CD4-positive, alpha-beta memory T cell (primary cell): ENCODE data around the gene POU6F1. TPM values are rescaled to one million over a fixed set of nuclear protein-coding genes. Genes with fewer than 3 reads are reported as not detected.
A peak's percentile ranks its signal among the peaks of the same experiment; 100 is the strongest.
"Not testable (repeated sequence)": the region's sequence is repeated elsewhere in the genome, so short reads cannot be mapped to it uniquely, and the experiment has no call there.

Experiments used
- CTCF ChIA-PET: fragments of 350-600 bp; sonication (Branson Sonifier 250); formaldehyde crosslinking; loops from one replicate; lab custom pipeline; 2021; ENCODE audit warnings: inconsistent platforms; ENCODE audit not compliant: partially characterized antibody; lab: Charles Lee
- POLR2A ChIA-PET: fragments of 350-600 bp; sonication (Branson Sonifier 250); formaldehyde crosslinking; loops from one replicate; lab custom pipeline; 2021; ENCODE audit not compliant: partially characterized antibody; lab: Charles Lee
- DNase-seq, 5 donors: peaks; one replicate each; pipeline versions ENCODE4 v3.0.0 to v3.0.0-alpha.2; 2020 to 2022; ENCODE audit warnings: mixed read lengths in 1 of 5
- H3K27ac ChIP-seq: one replicate; pipeline ENCODE4 v1.7.0; 2013; ENCODE audit warnings: low read depth, low read length
- H3K27me3 ChIP-seq: 2 replicates; pipeline ENCODE4 v1.7.0; 2013; ENCODE audit warnings: mild to moderate bottlenecking, low read length, moderate library complexity; ENCODE audit not compliant: insufficient read depth
- H3K36me3 ChIP-seq: 2 replicates; pipeline ENCODE4 v1.7.0; 2013; ENCODE audit warnings: mild to moderate bottlenecking, low read length, moderate library complexity; ENCODE audit not compliant: insufficient read depth
- H3K4me1 ChIP-seq: 2 replicates; pipeline ENCODE4 v1.7.0; 2013; ENCODE audit warnings: mild to moderate bottlenecking, low read length, moderate library complexity; ENCODE audit not compliant: insufficient read depth
- H3K4me3 ChIP-seq, 2 donors: one replicate each; pipeline ENCODE4 v1.7.0; 2013; ENCODE audit warnings: low read length in 2 of 2, mild to moderate bottlenecking in 1 of 2
- H3K9me3 ChIP-seq, 2 donors: one replicate each; pipeline ENCODE4 v1.7.0; 2013; ENCODE audit warnings: low read length in 2 of 2, control low read depth in 1 of 2; ENCODE audit not compliant: control insufficient read depth in 1 of 2
- H3K27ac Mint-ChIP-seq, 7 donors: one replicate each; pipeline ENCODE4 v1.8.0; 2020 to 2021; ENCODE audit warnings: mixed read lengths in 7 of 7, mild to moderate bottlenecking in 6 of 7, inconsistent platforms in 3 of 7, moderate library complexity in 3 of 7
- H3K27me3 Mint-ChIP-seq, 2 donors: one replicate each; pipeline ENCODE4 v1.8.0; 2020 to 2021; ENCODE audit warnings: mixed read lengths in 2 of 2
- H3K36me3 Mint-ChIP-seq, 2 donors: one replicate each; pipeline ENCODE4 v1.8.0; 2020 to 2021; ENCODE audit warnings: mixed read lengths in 2 of 2, inconsistent platforms in 1 of 2, mild to moderate bottlenecking in 1 of 2
- H3K4me1 Mint-ChIP-seq, 4 donors: one replicate each; pipeline ENCODE4 v1.8.0; 2020 to 2021; ENCODE audit warnings: mixed read lengths in 4 of 4, mild to moderate bottlenecking in 1 of 4
- H3K4me3 Mint-ChIP-seq, 8 donors: one replicate each; pipeline ENCODE4 v1.8.0; 2020 to 2021; ENCODE audit warnings: mixed read lengths in 8 of 8, mild to moderate bottlenecking in 7 of 8, moderate library complexity in 6 of 8, inconsistent platforms in 3 of 8
- H3K9me3 Mint-ChIP-seq, 8 donors: one replicate each; pipeline ENCODE4 v1.8.0; 2020 to 2021; ENCODE audit warnings: mixed read lengths in 8 of 8, mild to moderate bottlenecking in 5 of 8, inconsistent platforms in 3 of 8, moderate library complexity in 1 of 8
- intact Hi-C: fragments of 100-400 bp; cut with micrococcal nuclease; formaldehyde crosslinking; loops from one replicate; pipeline ENCODE4 v1.15.1; 2023
- polyA plus RNA-seq, 2 donors: library from polyadenylated mRNA; unstranded; fragments of 300-500 nt; fragmentation: Illumina TruSeq; gene quantifications; one replicate each; pipeline ENCODE4 v1.2.3, GENCODE V29; 2021
- total RNA-seq, 2 experiments: library from RNA; stranded (reverse); gene quantifications; one replicate each; pipeline ENCODE4 v1.2.3, GENCODE V29; 2021

POU6F1 gene, protein sequence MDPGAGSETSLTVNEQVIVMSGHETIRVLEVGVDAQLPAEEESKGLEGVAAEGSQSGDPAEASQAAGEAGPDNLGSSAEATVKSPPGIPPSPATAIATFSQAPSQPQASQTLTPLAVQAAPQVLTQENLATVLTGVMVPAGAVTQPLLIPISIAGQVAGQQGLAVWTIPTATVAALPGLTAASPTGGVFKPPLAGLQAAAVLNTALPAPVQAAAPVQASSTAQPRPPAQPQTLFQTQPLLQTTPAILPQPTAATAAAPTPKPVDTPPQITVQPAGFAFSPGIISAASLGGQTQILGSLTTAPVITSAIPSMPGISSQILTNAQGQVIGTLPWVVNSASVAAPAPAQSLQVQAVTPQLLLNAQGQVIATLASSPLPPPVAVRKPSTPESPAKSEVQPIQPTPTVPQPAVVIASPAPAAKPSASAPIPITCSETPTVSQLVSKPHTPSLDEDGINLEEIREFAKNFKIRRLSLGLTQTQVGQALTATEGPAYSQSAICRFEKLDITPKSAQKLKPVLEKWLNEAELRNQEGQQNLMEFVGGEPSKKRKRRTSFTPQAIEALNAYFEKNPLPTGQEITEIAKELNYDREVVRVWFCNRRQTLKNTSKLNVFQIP
- total RNA-seq (10 to 100 TPM; 71.9 to 79.8 TPM), polyA plus RNA-seq (1 to 10 TPM; 1.4 to 8.5 TPM)

GRCh38 chr12:51217968-51218606 is at the start of gene POU6F1:
Gene POU6F1 (minus strand): TSS chr12:51218062. CDS start chr12:51206836, 11,226 bp downstream.
- intact Hi-C loops: loop anchor here (1.0 kb wide), 3 partner anchors 20 to 170 kb away; partner anchors contain the start of genes DAZAP2, LETMD1 and TFCP2
- Mint-ChIP-seq H3K9me3 (peaks cover 0 to 2% (median 0%) of the 10 kb centered on the region in 8 donors), H3K27ac (peak within 1 kb of the TSS; percentile 94 to 99 (median 97)), H3K4me3 (peak within 1 kb of the TSS; percentile 90 to 96 (median 94)), H3K36me3 (peaks cover 3 to 6% of the 10 kb centered on the region in 2 donors), H3K27me3 (no peaks in the 10 kb centered on the region), H3K4me1 (peaks cover 19 to 39% (median 29%) of the 10 kb centered on the region in 4 donors)
- DNase-seq: peak; percentile 76 to 82 (median 80)
- no peaks in the 10 kb centered on the region for H3K36me3 ChIP-seq
- H3K27me3 ChIP-seq: no peaks in the 10 kb centered on the region
- H3K27ac ChIP-seq: peak within 1 kb of the TSS; percentile 91
- H3K4me3 ChIP-seq: peak within 1 kb of the TSS; percentile 90 to 99
- peaks cover 25% of the 10 kb centered on the region for H3K4me1 ChIP-seq
- no peaks in the 10 kb centered on the region for H3K9me3 ChIP-seq
- POLR2A ChIA-PET: interaction anchor here (0.6 to 5.1 kb wide), 38 partner anchors 9 to 1598 kb away, joined by 3 to 177 read pairs (median 4); partner anchors contain the start of genes ATF1, BIN2, COX14 and CSRNP2
- CTCF ChIA-PET: interaction anchor here (0.6 to 3.0 kb wide), 14 partner anchors 12 to 192 kb away, joined by 3 to 14 read pairs (median 4); partner anchors contain the start of genes DAZAP2 and SLC11A2

DNA sequence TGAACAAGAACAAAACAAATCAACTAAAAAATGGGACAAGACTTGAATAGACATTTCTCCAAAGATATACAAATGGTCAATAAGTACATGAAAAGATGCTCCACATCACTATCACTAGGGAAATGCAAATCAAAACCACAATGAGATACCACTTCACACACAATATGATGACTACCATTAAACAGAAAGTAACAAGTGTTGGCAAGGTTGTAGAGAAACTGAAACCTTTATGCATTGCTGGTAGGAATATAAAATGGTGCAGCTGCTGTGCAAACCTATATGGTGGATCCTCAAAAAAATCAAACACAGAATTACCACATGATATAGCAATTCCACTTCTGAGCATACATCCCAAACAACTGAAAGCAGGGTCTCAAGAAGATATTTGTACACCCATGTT is 47.2 kb upstream of the POU6F1 start:
- H3K27ac Mint-ChIP-seq: peak overlapping the region in 5 of 7 donors; percentile 5 to 43 (median 22)
- peak in 4 of 5 donors; percentile 38 to 51 (median 49) for DNase-seq

DNA sequence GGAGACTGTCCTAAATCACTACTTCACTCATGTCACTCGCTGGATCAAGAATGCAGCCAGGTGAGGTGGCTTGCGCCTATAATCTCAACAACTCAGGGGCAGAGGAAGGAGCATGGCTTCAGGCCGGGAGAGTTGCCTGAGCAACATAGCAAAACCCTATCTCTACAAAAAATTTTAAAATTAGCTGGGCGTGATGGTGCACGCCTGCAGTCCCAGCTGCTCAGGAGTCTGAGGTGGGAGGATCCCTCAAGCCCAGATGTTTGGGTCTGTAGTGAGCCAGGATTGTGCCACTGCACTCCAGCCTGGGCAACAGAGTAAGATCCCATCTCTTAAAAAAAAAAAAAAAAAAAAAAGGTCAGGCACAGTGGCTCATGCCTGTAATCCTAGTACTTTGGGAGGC is 46.4 kb upstream of the POU6F1 start:
- H3K4me3 Mint-ChIP-seq: no peak overlapping the region
- no peaks in the 10 kb centered on the region for H3K9me3 ChIP-seq
- peaks cover 2 to 4% of the 10 kb centered on the region in 2 donors for H3K36me3 Mint-ChIP-seq
- no peak for DNase-seq
- H3K4me1 Mint-ChIP-seq: peaks cover 21 to 42% (median 26%) of the 10 kb centered on the region in 4 donors
- intact Hi-C loops: no loop called here
- no peaks in the 10 kb centered on the region for H3K36me3 ChIP-seq
- no peaks in the 10 kb centered on the region for H3K27me3 Mint-ChIP-seq
- no peaks in the 10 kb centered on the region for H3K9me3 Mint-ChIP-seq
- H3K4me1 ChIP-seq: peaks cover 13% of the 10 kb centered on the region
- H3K4me3 ChIP-seq: no peak overlapping the region
- H3K27me3 ChIP-seq: no peaks in the 10 kb centered on the region
- H3K27ac Mint-ChIP-seq: peak overlapping the region in 1 of 7 donors; percentile 64
- POLR2A ChIA-PET: no interaction called here
- CTCF ChIA-PET: interaction anchor here (0.7 to 3.3 kb wide), 4 partner anchors 56 to 86 kb away, joined by 3 to 29 read pairs (median 4); no protein-coding TSS in a partner anchor
- H3K27ac ChIP-seq: no peak overlapping the region

More for the DNA sequence above, 47.2 kb upstream of the POU6F1 start:
- no peak overlapping the region for H3K4me3 ChIP-seq
- Mint-ChIP-seq H3K27me3 (no peaks in the 10 kb centered on the region), H3K4me1 (peaks cover 24 to 45% (median 29%) of the 10 kb centered on the region in 4 donors), H3K36me3 (peaks cover 3 to 4% of the 10 kb centered on the region in 2 donors), H3K9me3 (no peaks in the 10 kb centered on the region), H3K4me3 (peak overlapping the region in 4 of 8 donors; percentile 11 to 60 (median 31))
- POLR2A ChIA-PET: no interaction called here
- no peak overlapping the region for H3K27ac ChIP-seq
- CTCF ChIA-PET: interaction anchor here (0.7 to 3.3 kb wide), 2 partner anchors 77 to 85 kb away, joined by 4 to 29 read pairs; no protein-coding TSS in a partner anchor
- no peaks in the 10 kb centered on the region for H3K27me3 ChIP-seq
- intact Hi-C loops: no loop called here
- H3K4me1 ChIP-seq: peaks cover 16% of the 10 kb centered on the region
- no peaks in the 10 kb centered on the region for H3K36me3 ChIP-seq
- no peaks in the 10 kb centered on the region for H3K9me3 ChIP-seq

GRCh38 chr12:51263341-51263740 is 45.5 kb upstream of the POU6F1 start:
- Mint-ChIP-seq H3K27me3 (no peaks in the 10 kb centered on the region), H3K36me3 (peaks cover 2 to 4% of the 10 kb centered on the region in 2 donors), H3K4me3 (no peak overlapping the region), H3K27ac (no peak overlapping the region), H3K9me3 (no peaks in the 10 kb centered on the region), H3K4me1 (peaks cover 16 to 35% (median 20%) of the 10 kb centered on the region in 4 donors)
- Histone ChIP-seq H3K4me3 (no peak overlapping the region), H3K4me1 (peaks cover 7% of the 10 kb centered on the region), H3K27ac (no peak overlapping the region), H3K27me3 (no peaks in the 10 kb centered on the region), H3K9me3 (no peaks in the 10 kb centered on the region), H3K36me3 (no peaks in the 10 kb centered on the region)
- ChIA-PET POLR2A (interaction anchor here (0.6 to 2.0 kb wide), 4 partner anchors 19 to 78 kb away, joined by 3 to 6 read pairs (median 6); partner anchors contain the start of genes DAZAP2 and POU6F1), CTCF (interaction anchor here (1.1 to 3.3 kb wide), 10 partner anchors 11 to 269 kb away, joined by 3 to 29 read pairs (median 4); no protein-coding TSS in a partner anchor)
- no peak for DNase-seq
- intact Hi-C loops: no loop called here

- Mint-ChIP-seq H3K36me3 (peaks cover 2 to 4% of the 10 kb centered on the region in 2 donors), H3K9me3 (no peaks in the 10 kb centered on the region), H3K27ac (peak overlapping the region in 4 of 7 donors; percentile 15 to 70 (median 45)), H3K4me1 (peaks cover 16 to 30% (median 20%) of the 10 kb centered on the region in 4 donors), H3K27me3 (no peaks in the 10 kb centered on the region), H3K4me3 (no peak overlapping the region)
- no peak overlapping the region for H3K27ac ChIP-seq
- ChIA-PET POLR2A (interaction anchor here (0.7 to 2.0 kb wide), 5 partner anchors 8 to 97 kb away, joined by 3 to 6 read pairs (median 5); partner anchors contain the start of genes DAZAP2 and SMAGP), CTCF (interaction anchor here (0.7 to 3.3 kb wide), 13 partner anchors 11 to 269 kb away, joined by 3 to 29 read pairs (median 4); no protein-coding TSS in a partner anchor)
- H3K4me1 ChIP-seq: peaks cover 7% of the 10 kb centered on the region
- H3K4me3 ChIP-seq: no peak overlapping the region
- no peaks in the 10 kb centered on the region for H3K27me3 ChIP-seq
- DNase-seq: no peak
- no peaks in the 10 kb centered on the region for H3K36me3 ChIP-seq
- no peaks in the 10 kb centered on the region for H3K9me3 ChIP-seq
- intact Hi-C loops: no loop called here
Observed at GRCh38 chr12:51262758-51263177, 44.9 kb upstream of the POU6F1 start.

GRCh38 chr12:51259600-51259999 is 41.7 kb upstream of the POU6F1 start:
- H3K36me3 ChIP-seq, H3K4me1 ChIP-seq, H3K27me3 Mint-ChIP-seq, H3K27me3 ChIP-seq, H3K4me3 ChIP-seq, H3K27ac ChIP-seq, H3K9me3 Mint-ChIP-seq, H3K36me3 Mint-ChIP-seq, POLR2A ChIA-PET, DNase-seq, intact Hi-C loops, H3K9me3 ChIP-seq, H3K4me3 Mint-ChIP-seq: not testable (repeated sequence)
- peaks cover 7 to 18% (median 11%) of the 10 kb centered on the region in 4 donors for H3K4me1 Mint-ChIP-seq
- H3K27ac Mint-ChIP-seq: peak overlapping the region in 1 of 7 donors; percentile 12
- CTCF ChIA-PET: interaction anchor here (1.4 kb wide), 1 partner anchor 91 kb away, joined by 3 read pairs; no protein-coding TSS in a partner anchor
